ENCODE results near the gene PTPRG.

The PTPRG gene

GRCh38 chr3:62318365-62318751 is 757.0 kb downstream of the PTPRG start:
- no peak for TF ChIP-seq CTCF (IDR thresholded peaks at IDR 0.05; ENCODE audit: low read depth, low read length, missing control alignments)
- in situ Hi-C loops (cut with HindIII; ENCODE audit: low sequenced_read_pairs), result no loop called here
- DNase-seq (ENCODE audit: low read depth), result no peak
- peak overlapping the region; percentile 60 for H3K4me3 ChIP-seq (ENCODE audit: low read depth, low read length)

- peak; percentile 51 for DNase-seq (ENCODE audit: low read depth)
- no peak for TF ChIP-seq CTCF (IDR thresholded peaks at IDR 0.05; ENCODE audit: low read depth, low read length, missing control alignments)
- in situ Hi-C loops (cut with HindIII; ENCODE audit: low sequenced_read_pairs), result no loop called here
- peak overlapping the region; percentile 60 for H3K4me3 ChIP-seq (ENCODE audit: low read depth, low read length)
These were observed 757.6 kb downstream of the PTPRG start for GRCh38 chr3:62318752-62319569.

- in situ Hi-C loops (cut with HindIII; ENCODE audit: low sequenced_read_pairs), result no loop called here
- no peak for TF ChIP-seq CTCF (IDR thresholded peaks at IDR 0.05; ENCODE audit: low read depth, low read length, missing control alignments)
These were observed 758.3 kb downstream of the PTPRG start for GRCh38 chr3:62319570-62320243.

GRCh38 chr3:62323241-62323640 is 761.9 kb downstream of the PTPRG start:
- in situ Hi-C loops (cut with HindIII; ENCODE audit: low sequenced_read_pairs), result no loop called here
- no peak overlapping the region for H3K4me3 ChIP-seq (ENCODE audit: low read depth, low read length)
- TF ChIP-seq CTCF (IDR thresholded peaks at IDR 0.05; ENCODE audit: low read depth, low read length, missing control alignments), result no peak
- no peak for DNase-seq (ENCODE audit: low read depth)

More at GRCh38 chr3:62319570-62320243, 758.3 kb downstream of the PTPRG start:
- H3K4me3 ChIP-seq (ENCODE audit: low read depth, low read length), result peak overlapping the region; percentile 60
- no peak for DNase-seq (ENCODE audit: low read depth)

GRCh38 chr3:62325896-62326295 is 764.5 kb downstream of the PTPRG start:
- DNase-seq (ENCODE audit: low read depth), result no peak
- in situ Hi-C loops (cut with HindIII; ENCODE audit: low sequenced_read_pairs), result no loop called here
- TF ChIP-seq CTCF (IDR thresholded peaks at IDR 0.05; ENCODE audit: low read depth, low read length, missing control alignments), result no peak
- no peak overlapping the region for H3K4me3 ChIP-seq (ENCODE audit: low read depth, low read length)

GRCh38 chr3:62329971-62330370 is 768.6 kb downstream of the PTPRG start:
- in situ Hi-C loops (cut with HindIII; ENCODE audit: low sequenced_read_pairs), result no loop called here
- H3K4me3 ChIP-seq (ENCODE audit: low read depth, low read length), result no peak overlapping the region
- TF ChIP-seq CTCF (IDR thresholded peaks at IDR 0.05; ENCODE audit: low read depth, low read length, missing control alignments), result no peak
- DNase-seq (ENCODE audit: low read depth), result no peak

Measured in astrocyte of the cerebellum (primary cell).